Tibial nerve (tissue), 4 donors: ENCODE measurements around the gene INO80. TPM values are rescaled to one million over a fixed set of nuclear protein-coding genes. Genes with fewer than 3 reads are reported as not detected.
A peak's percentile ranks its signal among the peaks of the same experiment; 100 is the strongest.
"Not testable (repeated sequence)": the region's sequence is repeated elsewhere in the genome, so short reads cannot be mapped to it uniquely, and the experiment has no call there.

Experiments used
- DNase-seq, 2 donors: peaks; one replicate each; pipeline ENCODE4 v3.0.0-alpha.2; 2019; ENCODE audit warnings: low spot score in 2 of 2
- H3K27ac ChIP-seq, 4 donors: fragments of 200-600 bp; sonication (generic) in 3 of 4; one replicate each; pipeline ENCODE4 v1.5.1; 2017 to 2019; ENCODE audit warnings: mild to moderate bottlenecking in 1 of 4
- H3K27me3 ChIP-seq, 2 donors: fragments of 200-600 bp; sonication (generic) in 1 of 2; one replicate each; pipeline versions ENCODE4 v1.5.1 to v1.6.0; 2017 to 2019
- H3K36me3 ChIP-seq, 3 donors: fragments of 200-600 bp; sonication (generic); one replicate each; pipeline ENCODE4 v1.5.1; 2018 to 2019
- H3K4me1 ChIP-seq, 4 donors: fragments of 200-600 bp; sonication (generic) in 3 of 4; one replicate each; pipeline ENCODE4 v1.5.1; 2017 to 2019
- H3K4me3 ChIP-seq, 4 donors: fragments of 200-600 bp; sonication (generic) in 3 of 4; one replicate each; pipeline ENCODE4 v1.5.1; 2017 to 2019; ENCODE audit warnings: mild to moderate bottlenecking in 1 of 4, moderate library complexity in 1 of 4
- H3K9me3 ChIP-seq, 4 donors: fragments of 200-600 bp; sonication (generic) in 3 of 4; one replicate each; pipeline ENCODE4 v1.5.1; 2017 to 2019
- EP300 ChIP-seq, 2 donors: sonication (generic); formaldehyde crosslinking; IDR thresholded peaks; one replicate each; pipeline ENCODE4 v1.6.1; 2017; ENCODE audit warnings: antibody characterized with exemption in 2 of 2, mild to moderate bottlenecking in 1 of 2
- POLR2A ChIP-seq, 2 donors: fragments of 450-650 bp; IDR thresholded peaks; one replicate each; pipeline ENCODE4 v1.6.1; 2017; ENCODE audit warnings: antibody characterized with exemption in 2 of 2, mild to moderate bottlenecking in 2 of 2, moderate library complexity in 2 of 2
- WGBS, 2 donors: methylation state at CpG; one replicate each; pipeline ENCODE4 v1.1.5; 2018; 5-methylcytosine and 5-hydroxymethylcytosine counted together
- total RNA-seq, 4 donors: library from RNA; depleted of rRNA; stranded (reverse); fragments of >200 nt; gene quantifications; one replicate each; pipeline ENCODE4 v1.1.0, GENCODE V29; 2016
- TF ChIP-seq, protein P1 (sequence below), 5 experiments: fragments of 200-600 bp in 3 of 5; fragments of 450-650 bp in 2 of 5; sonication (generic) in 3 of 5; IDR thresholded peaks; one replicate each; pipeline ENCODE4 v1.5.1; 2016 to 2019; ENCODE audit warnings: antibody characterized with exemption in 5 of 5, mild to moderate bottlenecking in 3 of 5, moderate library complexity in 2 of 5

Gene INO80
- total RNA-seq, 4 donors from 2014 or later = 21.6 to 40.8 (median 33.2) TPM

DNA sequence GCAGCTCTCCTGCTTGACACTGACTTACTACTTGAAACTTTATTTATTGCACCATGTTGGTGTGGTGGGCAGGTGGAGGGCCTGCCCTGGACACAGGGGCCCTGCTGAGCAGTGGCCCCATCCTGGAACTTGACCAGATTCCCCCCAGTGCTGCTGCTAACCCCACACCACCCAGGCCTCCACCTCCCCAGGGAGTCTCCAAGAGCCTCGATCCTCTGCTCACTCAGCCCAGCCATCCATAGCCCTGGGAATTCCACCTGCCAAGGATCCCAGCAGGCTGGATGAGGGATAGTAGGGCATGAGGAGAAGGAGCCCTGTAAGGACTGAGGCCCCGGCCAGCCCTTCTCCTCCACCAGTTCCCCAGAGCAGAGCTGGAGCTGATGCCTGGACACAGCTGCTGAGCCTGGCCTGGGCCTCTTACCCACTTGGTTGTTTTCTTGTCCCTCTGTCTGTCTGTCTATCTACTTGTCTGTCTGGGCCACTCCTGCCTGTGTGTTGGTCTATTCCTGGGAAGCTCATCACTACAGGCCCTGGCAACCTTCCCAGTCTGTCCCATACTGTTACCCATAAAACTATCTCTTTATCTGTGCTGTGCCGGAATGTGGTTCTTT, 160.0 kb downstream of the INO80 start:
- H3K4me3 ChIP-seq = no peak overlapping the region
- H3K27me3 ChIP-seq = peaks cover 0 to 10% of the 10 kb centered on the region in 2 donors
- no peaks in the 10 kb centered on the region for H3K36me3 ChIP-seq
- H3K9me3 ChIP-seq = no peaks in the 10 kb centered on the region
- TF ChIP-seq POLR2A (IDR thresholded peaks at IDR 0.05) (no peak), EP300 (IDR thresholded peaks at IDR 0.05) (no peak)
- TF ChIP-seq, protein P1, sequence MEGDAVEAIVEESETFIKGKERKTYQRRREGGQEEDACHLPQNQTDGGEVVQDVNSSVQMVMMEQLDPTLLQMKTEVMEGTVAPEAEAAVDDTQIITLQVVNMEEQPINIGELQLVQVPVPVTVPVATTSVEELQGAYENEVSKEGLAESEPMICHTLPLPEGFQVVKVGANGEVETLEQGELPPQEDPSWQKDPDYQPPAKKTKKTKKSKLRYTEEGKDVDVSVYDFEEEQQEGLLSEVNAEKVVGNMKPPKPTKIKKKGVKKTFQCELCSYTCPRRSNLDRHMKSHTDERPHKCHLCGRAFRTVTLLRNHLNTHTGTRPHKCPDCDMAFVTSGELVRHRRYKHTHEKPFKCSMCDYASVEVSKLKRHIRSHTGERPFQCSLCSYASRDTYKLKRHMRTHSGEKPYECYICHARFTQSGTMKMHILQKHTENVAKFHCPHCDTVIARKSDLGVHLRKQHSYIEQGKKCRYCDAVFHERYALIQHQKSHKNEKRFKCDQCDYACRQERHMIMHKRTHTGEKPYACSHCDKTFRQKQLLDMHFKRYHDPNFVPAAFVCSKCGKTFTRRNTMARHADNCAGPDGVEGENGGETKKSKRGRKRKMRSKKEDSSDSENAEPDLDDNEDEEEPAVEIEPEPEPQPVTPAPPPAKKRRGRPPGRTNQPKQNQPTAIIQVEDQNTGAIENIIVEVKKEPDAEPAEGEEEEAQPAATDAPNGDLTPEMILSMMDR (IDR thresholded peaks at IDR 0.05) = no peak
- DNase-seq = no peak
- no peak overlapping the region for H3K27ac ChIP-seq
- WGBS, 2 donors = 80 to 94% methylated on average over 3 of the region's 3 CpGs
- peaks cover 0 to 21% (median 5%) of the 10 kb centered on the region in 4 donors for H3K4me1 ChIP-seq

- Histone ChIP-seq H3K27me3 (peaks cover 0 to 10% of the 10 kb centered on the region in 2 donors), H3K9me3 (no peaks in the 10 kb centered on the region), H3K36me3 (no peaks in the 10 kb centered on the region), H3K4me1 (peaks cover 0 to 21% (median 5%) of the 10 kb centered on the region in 4 donors), H3K27ac (no peak overlapping the region), H3K4me3 (no peak overlapping the region)
- 89 to 91% methylated on average over 18 to 20 of the region's 20 CpGs for WGBS, 2 donors
- no peak for DNase-seq
- TF ChIP-seq POLR2A (IDR thresholded peaks at IDR 0.05) = no peak
- TF ChIP-seq EP300 (IDR thresholded peaks at IDR 0.05) = no peak
- TF ChIP-seq, protein P1 (IDR thresholded peaks at IDR 0.05) = no peak
Observed at GRCh38 chr15:40955141-40955903, 160.8 kb downstream of the INO80 start.

- peaks cover 0 to 10% of the 10 kb centered on the region in 2 donors for H3K27me3 ChIP-seq
- not testable (repeated sequence) for H3K27ac ChIP-seq, H3K36me3 ChIP-seq, DNase-seq, H3K4me3 ChIP-seq, H3K9me3 ChIP-seq
- WGBS, 2 donors = 77 to 81% methylated on average over 8 of the region's 8 CpGs
- H3K4me1 ChIP-seq = peaks cover 0 to 21% (median 5%) of the 10 kb centered on the region in 4 donors
Observed at GRCh38 chr15:40954158-40954848, 161.8 kb downstream of the INO80 start.

DNA sequence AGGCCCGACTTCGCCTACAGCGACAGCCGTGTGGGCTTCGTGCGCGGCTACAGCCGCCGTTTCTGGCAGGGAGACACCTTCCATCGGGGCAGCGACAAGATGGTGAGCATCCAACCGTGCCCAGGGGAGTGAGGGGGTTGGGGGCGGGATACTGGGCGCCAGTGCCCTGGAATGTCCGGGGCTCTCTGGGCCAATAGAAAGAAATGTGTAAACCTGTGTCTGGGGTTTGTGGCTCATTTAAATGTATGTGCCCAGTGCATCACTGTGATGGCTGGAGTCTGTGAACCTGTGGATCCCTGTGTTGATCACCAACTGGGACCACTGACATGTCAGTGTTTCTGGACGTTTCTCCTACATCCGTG, 162.4 kb downstream of the INO80 start:
- H3K36me3 ChIP-seq = no peaks in the 10 kb centered on the region
- H3K4me1 ChIP-seq = peaks cover 0 to 21% (median 5%) of the 10 kb centered on the region in 4 donors
- H3K27ac ChIP-seq = peak overlapping the region in 2 of 4 donors; percentile 35 to 72
- TF ChIP-seq, protein P1 (IDR thresholded peaks at IDR 0.05) = no peak
- TF ChIP-seq EP300 (IDR thresholded peaks at IDR 0.05) (no peak), POLR2A (IDR thresholded peaks at IDR 0.05) (no peak)
- H3K9me3 ChIP-seq = no peaks in the 10 kb centered on the region
- WGBS, 2 donors = 13 to 14% methylated on average over 3 to 11 of the region's 17 CpGs
- DNase-seq = no peak
- H3K27me3 ChIP-seq = peaks cover 0 to 10% of the 10 kb centered on the region in 2 donors
- peak overlapping the region; percentile 32 to 70 (median 62) for H3K4me3 ChIP-seq

DNA sequence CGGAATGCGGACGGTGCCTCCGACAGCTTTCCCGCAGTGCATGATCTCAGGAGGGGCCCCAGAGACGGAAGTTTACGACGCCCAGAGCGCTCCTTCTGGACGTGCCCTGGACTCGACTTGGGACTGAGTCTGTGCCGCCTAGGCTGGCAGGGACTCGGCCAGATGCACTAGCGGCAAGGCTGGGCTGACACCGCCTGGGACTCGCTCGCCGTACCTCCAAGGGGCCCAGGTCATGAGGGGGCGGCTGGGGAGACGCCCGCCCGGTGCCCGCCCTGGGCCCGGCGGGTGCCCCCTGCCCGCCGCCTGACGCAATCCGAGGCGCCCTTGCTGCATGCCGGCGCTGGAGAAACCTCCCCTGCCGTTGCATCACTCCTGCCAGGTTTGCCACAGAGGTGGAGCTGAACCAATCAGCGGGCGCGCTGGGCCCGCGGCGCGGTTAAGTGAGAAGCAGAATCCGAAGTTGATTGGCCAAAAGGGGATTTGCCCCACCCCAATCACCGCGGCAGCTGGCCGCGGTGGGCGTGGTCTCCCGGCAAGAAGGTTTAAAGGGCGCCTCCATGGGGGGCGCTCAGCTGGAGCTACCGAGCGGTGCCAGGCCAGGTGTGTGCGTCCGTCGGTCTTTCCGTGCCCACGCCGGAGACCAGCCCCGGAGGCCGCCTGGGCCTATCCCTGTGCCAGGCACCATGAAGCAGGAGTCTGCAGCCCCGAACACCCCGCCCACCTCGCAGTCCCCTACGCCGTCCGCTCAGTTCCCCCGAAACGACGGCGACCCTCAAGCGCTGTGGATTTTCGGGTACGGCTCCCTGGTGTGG, 163.0 kb downstream of the INO80 start, which contains the start of gene CHAC1:
TSS of gene CHAC1 (plus strand) at position 571 of the 812 bp plus-strand sequence. CDS start at position 684, 113 bp downstream.
- 1 to 4% methylated on average over 17 to 18 of the region's 72 CpGs for WGBS, 2 donors
- Histone ChIP-seq H3K27ac (peak within 1 kb of the TSS in 2 of 4 donors; percentile 35 to 72), H3K9me3 (no peaks in the 10 kb centered on the region), H3K4me3 (peak within 1 kb of the TSS; percentile 32 to 70 (median 62)), H3K27me3 (peaks cover 0 to 10% of the 10 kb centered on the region in 2 donors), H3K36me3 (no peaks in the 10 kb centered on the region), H3K4me1 (peaks cover 0 to 21% (median 5%) of the 10 kb centered on the region in 4 donors)
- DNase-seq = peak; percentile 76 to 83
- TF ChIP-seq EP300 (IDR thresholded peaks at IDR 0.05) (no peak), POLR2A (IDR thresholded peaks at IDR 0.05) (peak in 1 of 2 donors; percentile 18)
